ENCODE measurements around the gene KCNC1.

KCNC1 gene

DNA sequence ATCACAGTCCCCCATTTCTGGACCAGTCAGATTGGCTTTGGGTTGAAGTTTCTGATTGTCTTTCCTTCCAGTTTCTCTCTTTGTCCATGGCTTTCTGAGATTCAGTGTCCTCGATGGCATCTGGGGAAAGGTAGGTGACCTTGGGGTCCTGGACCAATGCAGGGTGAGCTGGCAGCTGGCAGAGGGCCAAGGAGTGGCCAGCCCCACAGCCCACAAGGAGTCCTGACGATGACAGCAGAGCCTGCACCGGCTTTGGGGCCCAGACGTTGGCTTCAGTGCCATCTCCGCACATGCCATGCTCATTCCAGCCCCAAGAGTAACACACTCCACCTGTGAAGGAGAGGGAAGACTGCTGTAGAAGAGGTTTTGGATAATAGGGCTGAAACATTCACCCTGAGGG lies 53.5 kb downstream of the KCNC1 start:
- DNase-seq (ENCODE audit: low read depth in 4 of 4, low spot score in 1 of 4): no peak

DNA sequence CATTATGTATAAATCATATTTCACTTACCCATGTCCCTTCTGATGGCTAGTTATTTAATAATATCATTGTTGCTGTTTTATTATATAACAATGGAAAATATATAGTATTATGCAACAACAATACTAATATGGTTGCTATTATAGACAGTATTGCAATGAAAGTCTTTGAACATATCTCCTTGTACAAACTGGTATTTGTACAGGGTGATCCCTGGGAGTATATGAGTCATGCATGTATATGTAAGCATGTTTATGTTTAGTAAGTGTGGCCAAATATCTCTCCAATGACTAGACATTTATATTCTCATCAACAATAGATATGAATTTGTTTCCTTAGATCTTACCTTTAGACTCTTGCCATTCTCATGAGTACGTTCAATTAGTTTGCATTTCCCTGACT lies 55.9 kb downstream of the KCNC1 start:
- no peak for DNase-seq (ENCODE audit: low read depth in 4 of 4, low spot score in 1 of 4)

DNA sequence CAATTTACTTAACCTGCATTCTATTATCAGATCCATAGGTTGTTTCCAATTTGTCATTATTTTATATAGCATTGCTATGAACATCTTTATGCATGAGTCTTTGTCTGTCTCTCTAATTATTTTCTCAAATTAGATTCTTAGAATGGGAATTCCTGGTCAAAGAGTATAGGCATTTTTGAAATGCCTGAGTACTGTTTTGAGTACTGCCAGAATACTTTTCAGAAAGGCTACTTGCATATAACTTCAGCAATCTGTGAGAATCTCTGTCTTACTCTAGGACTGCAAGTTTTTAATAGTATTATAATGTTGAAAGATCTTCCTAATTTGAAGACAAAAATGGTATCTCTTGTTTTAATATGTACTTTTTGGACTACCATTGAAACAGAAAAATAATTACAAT lies 56.6 kb downstream of the KCNC1 start:
- no peak for DNase-seq (ENCODE audit: low read depth in 4 of 4, low spot score in 1 of 4)

DNA sequence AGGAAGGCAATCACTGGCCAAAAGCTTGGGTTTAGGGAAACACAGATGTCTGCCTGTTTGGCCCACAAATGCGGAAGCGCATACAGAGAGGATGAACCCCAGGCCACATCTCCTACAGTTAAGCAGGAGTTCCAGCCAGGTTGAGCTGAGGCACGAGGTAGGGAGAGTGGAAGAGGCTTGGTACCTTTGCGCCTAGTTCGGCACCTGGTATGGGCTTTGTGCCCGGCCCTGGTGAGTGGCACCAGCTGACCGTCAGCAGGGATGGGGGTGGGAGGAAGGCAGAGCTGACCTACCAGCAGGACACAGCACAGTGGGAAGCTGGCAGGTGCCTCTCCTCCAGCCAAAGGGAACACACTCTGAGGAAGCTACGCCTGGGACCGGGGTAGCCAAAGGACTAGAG lies 57.6 kb downstream of the KCNC1 start:
- DNase-seq (ENCODE audit: low read depth in 4 of 4, low spot score in 1 of 4): no peak

DNA sequence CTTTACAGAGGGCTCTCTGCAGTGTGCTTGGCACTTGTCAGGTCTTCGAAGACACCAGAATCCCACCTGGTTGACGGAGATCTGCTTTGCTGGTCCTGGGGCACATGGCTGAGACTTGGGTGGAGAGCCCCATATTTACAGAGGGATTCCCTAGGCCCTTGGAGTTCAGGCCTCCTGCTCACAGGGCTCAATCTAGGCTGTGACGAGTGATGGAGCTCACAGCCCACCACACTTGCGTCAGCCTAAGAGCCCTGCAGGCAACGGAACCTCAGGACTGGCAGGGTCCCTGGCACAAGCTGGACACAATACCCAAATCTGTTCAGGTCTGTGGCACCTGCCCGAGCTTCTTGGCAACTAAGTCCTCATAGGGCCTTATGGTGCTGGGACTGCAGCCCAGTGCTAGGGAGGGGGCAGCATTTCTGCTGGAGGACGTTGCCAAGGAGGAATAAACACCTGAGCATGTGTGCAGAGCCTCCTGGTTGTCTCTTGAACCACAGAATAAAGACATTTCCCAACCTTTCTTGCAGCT lies 59.1 kb downstream of the KCNC1 start:
- no peak for DNase-seq (ENCODE audit: low read depth in 4 of 4, low spot score in 1 of 4)

DNA sequence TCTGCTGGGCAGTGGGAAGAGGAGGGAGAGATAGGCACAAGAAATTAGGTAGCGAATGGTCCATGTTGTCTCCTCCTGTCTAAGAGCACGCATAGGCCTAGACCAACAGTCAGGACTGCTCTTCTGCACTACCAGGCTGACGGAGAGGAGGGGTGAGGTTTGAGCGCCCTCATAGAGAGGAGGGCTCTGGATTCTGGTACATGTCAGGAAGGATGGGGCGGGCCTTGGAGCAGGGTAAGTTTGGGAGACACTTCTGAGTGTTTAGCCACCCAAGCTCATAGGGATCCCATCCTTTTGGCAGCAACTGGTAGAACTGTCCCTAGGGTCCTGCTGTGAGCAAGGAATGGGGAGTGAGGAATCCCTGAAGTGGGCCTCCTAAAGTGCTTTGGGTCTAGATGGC lies 60.4 kb downstream of the KCNC1 start:
- no peak for DNase-seq (ENCODE audit: low read depth in 4 of 4, low spot score in 1 of 4)

DNA sequence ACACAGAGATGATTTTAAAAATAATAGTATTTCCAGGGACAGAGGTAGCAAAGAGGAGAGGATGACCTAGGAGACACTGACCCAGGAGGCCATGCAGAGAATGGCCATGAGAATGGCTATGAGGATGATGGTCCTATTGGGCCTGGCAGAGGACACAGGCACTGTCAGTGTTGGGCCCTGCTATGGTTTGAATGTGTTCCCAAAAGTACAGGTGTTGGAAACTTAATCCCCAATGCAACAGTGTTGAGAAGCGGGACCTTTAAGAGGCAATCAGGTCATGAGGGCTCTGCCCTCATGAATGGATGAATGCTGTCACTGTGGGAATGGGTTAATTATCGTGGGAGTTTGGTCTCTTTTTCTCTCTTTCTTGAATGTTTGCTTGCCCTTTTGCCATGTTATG lies 61.6 kb downstream of the KCNC1 start:
- DNase-seq (ENCODE audit: low read depth in 4 of 4, low spot score in 1 of 4): no peak

DNA sequence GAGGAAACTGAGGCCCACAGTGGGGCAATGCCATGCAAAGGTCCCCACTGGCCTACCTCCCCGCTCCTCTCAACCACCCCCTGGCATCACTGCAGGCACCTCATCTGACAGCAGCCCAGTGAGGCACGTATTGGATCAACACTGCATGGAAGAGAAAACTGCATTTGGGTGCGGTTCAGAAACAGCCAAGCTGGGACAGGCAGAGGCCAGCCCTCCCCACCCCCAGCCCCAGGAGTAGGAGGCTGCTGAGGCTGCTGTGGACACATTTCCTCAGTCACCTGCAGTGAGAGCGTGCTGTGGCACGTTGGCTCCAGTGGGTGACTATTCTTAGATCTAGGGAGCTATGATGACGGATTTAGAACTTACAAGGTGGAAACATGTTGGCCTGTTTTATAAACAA lies 63.7 kb downstream of the KCNC1 start:
- no peak for DNase-seq (ENCODE audit: low read depth in 4 of 4, low spot score in 1 of 4)

DNA sequence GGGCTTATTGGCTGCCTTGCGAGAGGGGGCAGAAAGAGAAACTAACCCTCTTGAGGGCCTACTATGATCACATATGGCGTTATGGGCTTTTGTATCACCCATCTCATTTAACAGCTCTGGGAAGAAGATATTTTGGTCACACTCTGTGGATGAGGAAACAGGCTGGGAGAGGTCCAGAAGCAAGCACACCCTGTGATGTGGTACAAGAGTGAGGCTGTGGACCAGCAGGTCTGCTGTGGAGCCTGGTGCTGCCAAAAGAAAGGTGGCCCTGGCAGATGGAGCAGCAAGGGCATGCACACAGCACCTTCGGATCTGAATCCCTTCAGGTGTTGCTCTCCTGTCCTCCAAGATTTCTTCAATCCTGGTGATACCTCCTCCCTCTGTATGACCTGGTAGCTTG lies 64.1 kb downstream of the KCNC1 start:
- no peak for DNase-seq (ENCODE audit: low read depth in 4 of 4, low spot score in 1 of 4)

DNA sequence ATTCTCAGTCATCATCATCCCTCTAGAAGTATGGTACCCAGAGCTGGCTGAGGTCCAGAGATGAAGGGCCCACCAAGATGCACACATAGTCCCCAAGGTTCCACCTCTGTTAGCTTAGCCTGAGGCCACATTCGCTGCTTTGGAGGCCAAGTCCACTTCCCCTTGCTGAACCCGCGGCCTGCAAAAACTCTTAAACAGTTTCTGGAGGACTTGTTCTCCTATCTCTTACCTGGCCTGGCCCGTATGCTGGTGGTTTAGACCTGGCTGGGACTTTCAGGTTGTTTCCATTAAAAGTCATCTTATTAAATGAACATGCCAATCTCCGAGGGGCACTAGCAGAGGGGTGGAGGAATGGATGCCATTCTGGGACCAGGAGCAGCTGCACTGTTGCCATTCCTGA lies 64.6 kb downstream of the KCNC1 start:
- no peak for DNase-seq (ENCODE audit: low read depth in 4 of 4, low spot score in 1 of 4)

DNA sequence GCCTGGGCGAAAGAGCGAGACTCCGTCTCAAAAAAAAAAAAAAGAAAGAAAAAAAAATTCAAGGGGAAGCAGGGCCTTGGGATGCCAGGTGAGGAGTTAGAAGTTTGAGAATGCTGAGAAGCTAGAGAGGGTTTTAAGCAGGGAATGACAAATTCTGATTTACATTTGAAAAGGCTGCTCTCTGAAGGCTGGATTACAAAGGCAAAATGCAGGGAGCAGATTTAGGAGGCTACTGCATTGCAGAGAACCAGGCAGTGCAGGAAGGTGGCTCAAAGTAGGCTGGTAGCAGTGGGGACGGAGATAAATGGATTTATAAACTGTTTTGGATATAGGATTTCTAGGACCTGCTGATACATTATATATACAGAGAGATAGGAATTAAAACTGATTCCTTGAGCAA lies 66.6 kb downstream of the KCNC1 start:
- DNase-seq (ENCODE audit: low read depth in 4 of 4, low spot score in 1 of 4): no peak

DNA sequence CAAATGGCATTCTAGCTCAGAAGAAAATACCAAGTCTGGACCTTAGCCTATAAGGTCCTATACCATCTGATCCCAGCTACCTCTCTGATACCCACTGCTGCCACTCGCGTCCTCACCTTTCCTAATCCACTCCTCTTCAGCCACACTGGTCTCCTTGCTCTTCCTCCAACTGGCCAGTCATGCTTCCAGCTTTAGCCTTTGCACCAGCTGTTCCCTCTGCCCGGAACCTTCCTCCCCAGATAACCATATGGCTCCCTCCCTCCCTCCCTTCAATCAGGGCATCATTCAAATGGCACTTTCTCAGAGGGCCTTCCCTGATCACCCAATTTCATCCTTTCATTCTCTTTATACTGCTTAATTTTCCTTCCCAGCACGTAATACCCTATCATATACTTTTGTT lies 67.9 kb downstream of the KCNC1 start:
- no peak for DNase-seq (ENCODE audit: low read depth in 4 of 4, low spot score in 1 of 4)

DNA sequence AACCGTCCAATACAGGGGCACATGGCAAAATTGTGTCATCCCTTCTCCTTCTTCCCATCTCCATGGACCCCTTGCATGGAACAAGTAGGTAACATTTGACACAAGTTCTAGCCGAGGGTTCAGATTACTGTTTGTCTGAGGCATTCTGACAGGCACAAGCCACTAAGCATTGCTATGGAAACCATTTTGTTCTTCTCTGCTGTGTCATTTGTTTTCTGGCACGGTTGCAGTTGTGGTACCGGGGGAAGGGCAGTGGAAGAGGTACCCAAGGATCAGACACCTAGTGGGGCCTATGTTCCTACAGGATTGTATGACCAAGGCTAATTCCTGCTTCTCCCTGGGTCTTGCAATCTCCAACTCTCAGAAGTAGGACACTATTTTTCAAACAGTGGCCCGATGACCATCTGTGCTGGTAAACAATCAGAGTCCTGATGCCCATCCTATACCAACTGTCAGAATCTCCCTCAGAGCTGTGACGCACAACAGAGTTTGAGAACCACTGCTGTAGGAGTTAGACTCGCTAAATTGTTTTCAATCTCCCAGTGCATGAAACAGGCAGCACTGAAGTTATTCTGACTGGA lies 69.3 kb downstream of the KCNC1 start:
- no peak for DNase-seq (ENCODE audit: low read depth in 4 of 4, low spot score in 1 of 4)

DNA sequence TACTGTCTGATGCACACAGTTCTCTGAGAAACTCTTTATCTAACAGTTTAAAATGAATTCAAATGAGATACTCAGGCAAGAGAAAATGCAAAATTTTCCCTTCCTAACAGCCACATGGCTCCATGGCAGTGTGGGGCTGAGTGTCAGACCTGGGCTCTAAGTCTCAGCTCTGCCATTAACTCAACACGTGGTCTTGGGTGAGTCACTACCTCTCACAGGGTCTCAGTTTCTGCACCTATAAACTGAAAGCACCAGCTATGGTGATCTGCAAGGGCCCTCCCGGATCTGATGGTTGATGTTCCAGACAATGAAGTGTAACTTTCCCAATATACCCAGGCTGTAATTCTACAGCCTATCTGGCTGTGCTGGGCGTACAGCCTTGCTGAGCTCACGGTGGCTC lies 70.5 kb downstream of the KCNC1 start:
- DNase-seq (ENCODE audit: low read depth in 4 of 4, low spot score in 1 of 4): no peak

DNA sequence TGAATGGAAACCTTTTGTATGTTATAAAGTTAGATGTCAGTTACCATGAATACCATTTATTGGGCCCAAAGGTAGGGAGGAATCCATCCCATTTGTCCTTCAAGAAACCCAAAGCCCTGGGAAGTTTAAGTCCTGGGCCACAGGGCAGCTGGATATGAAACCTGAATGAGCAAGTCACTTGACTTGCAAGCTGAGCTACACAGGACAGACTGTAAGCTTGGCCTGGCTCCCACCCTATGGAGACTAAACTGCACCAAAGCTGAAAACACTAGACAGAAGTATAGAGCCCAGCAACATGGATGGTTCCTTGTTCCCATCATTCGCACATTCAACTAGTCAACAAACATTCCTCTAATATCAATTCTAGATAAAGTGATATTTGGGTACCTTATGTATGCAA lies 71.3 kb downstream of the KCNC1 start:
- no peak for DNase-seq (ENCODE audit: low read depth in 4 of 4, low spot score in 1 of 4)

DNA sequence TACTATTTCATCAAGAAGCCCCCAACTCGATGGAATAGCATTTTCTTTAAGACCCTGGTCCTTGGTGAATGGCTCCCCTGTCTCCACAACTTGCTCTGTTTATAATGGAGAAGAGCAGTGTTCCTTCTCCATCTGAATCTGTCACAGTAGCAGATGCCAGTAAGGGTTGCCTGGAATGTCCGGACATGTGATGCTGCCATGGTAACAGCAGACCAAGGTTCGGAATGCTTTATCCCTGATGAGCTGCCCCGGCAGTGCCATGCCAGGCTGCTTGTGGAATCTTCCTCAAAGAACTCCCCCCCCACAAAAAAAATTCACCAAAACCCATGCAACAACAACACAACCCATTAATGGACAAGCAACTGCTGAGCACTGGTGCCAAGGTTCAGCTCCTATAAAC lies 72.5 kb downstream of the KCNC1 start:
- DNase-seq (ENCODE audit: low read depth in 4 of 4, low spot score in 1 of 4): no peak

DNA sequence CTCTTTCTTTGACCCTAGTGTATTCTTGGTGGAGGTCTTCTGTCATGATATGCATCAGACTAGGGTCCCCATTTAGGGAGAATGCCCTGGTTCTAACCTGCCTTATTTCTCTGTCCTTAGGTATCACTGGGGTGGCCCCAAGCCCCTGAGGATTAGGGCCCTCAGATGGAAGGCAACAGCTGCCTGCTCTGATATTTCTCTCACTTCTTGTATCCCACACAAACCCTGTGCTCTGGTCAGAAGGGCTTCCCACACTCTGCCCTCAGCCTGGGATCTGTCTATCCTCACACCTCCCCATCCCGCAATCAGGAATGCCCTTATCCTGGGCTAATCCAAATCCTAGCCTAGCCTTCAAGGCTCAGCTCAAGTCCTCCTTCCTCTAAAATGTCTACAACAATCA lies 75.5 kb downstream of the KCNC1 start:
- no peak for DNase-seq (ENCODE audit: low read depth in 4 of 4, low spot score in 1 of 4)

DNA sequence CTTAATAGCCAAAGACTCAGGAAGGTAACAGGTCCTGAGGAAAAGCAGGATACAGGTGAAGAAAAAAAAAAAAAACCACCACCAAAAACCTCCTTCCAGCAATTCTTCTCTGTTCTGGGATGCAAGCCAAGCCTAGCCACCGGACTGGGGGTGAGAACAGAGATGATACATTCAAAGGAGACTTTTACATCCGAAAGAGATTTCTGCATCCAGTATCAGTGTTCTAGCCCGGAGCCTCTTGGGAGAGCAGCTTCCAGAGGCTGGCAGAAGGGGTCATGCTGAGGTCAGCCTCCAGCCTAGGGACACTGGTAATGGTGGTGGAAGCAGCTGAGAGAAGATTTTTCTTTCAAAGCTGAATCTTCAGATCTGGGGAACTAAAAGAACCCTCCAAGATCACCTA lies 76.2 kb downstream of the KCNC1 start:
- no peak for DNase-seq (ENCODE audit: low read depth in 4 of 4, low spot score in 1 of 4)

DNA sequence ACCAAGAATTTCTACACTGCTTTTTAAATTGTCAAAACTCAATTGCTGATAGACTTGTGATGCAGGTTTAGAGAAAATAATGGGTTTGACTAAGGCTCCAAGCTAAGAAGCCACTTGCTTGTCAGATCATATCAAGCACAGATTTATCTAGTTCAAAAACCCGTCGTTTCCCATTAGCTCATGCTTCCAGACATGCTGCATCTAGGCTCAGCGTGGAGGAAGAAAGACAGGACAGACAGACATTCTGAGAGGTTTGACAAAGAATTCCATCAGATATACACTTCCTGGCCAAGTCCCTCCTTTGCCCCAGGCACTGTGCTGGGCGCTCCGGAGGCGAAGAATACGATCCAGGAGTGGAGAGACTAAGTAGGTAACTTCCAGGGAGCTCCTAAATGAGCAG lies 76.8 kb downstream of the KCNC1 start:
- no peak for DNase-seq (ENCODE audit: low read depth in 4 of 4, low spot score in 1 of 4)

DNA sequence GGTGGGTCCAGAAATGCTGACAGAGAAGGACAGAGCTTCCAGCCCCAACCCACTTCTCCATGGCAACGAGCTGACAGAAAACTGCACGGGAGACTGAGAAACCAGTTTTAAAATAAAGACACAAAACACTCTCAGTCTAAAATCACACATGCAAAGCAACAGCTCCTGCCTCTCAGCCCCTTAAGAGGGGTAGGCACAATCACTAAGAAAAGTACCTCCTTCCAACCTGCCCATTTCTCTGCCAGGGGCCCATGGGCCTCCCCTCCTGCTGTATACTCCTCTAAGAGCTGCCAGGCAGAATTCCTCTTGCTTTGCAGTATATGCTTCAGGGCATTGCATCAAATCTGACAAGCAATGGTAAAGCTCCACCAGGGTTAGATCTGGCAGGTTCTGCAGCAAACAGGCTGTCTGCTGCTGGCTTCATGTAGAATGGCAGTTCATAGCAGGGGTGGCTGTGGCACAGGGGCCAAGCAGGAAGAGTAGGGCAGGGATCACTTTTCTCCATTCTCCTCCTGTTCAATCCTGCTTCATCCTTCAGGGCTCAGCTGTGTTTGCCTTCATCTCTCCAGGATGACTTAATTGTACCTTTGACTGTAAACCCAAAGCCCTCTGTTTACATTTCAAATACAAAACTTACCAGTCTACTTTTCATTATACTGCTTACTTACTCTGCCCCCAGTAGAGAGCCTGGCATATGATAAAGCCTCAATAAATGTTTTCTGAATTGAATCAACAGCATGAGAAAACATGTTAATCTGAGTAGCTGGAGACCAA lies 77.7 kb downstream of the KCNC1 start:
- no peak for DNase-seq (ENCODE audit: low read depth in 4 of 4, low spot score in 1 of 4)

DNA sequence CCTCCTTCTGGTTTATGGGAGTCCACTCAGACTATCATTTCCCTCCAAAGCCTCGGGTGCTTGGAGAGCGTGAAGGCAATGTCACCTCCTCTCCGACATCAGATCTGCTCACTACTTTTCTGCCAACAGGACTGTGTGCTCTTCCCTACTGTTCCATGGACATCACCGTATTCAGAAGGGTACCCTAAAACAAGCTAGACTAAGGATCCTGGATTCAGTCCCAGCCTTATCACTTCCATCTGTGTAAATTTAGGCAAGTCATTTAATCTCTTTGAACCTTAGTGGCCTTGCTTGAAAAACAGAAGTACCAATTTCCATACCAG lies 78.2 kb downstream of the KCNC1 start:
- DNase-seq (ENCODE audit: low read depth in 4 of 4, low spot score in 1 of 4): no peak

DNA sequence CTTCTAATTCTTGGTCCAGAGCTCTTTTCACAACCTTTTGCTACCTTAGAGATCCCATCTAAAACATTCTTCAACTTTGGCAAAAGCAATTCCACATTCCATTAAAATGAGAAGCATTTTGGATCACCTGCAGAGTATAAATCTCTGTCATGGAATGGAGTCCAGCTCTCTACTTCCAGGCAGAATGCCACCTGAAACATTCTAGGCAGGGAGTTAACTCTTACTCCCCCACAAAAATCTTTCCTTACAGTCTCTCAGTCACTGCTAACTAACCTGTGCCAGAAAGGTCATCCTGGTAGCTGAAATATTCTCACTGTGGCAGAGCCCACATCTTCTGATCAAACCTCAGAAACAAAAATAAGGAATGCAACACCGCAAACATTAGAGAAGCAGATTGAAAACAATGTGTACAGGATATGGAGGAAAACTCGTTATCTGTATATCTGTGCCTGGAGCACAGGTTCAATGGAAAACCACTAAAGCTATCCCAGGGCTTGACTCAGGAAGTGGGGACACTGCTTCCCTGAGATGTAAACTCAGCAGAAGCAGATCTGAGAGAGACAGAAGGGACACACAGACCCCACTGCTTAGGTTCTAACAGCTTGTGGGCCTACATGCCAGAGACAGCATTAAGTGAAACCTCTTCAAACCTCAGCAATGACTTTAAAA lies 78.9 kb downstream of the KCNC1 start:
- DNase-seq (ENCODE audit: low read depth in 4 of 4, low spot score in 1 of 4): no peak

DNA sequence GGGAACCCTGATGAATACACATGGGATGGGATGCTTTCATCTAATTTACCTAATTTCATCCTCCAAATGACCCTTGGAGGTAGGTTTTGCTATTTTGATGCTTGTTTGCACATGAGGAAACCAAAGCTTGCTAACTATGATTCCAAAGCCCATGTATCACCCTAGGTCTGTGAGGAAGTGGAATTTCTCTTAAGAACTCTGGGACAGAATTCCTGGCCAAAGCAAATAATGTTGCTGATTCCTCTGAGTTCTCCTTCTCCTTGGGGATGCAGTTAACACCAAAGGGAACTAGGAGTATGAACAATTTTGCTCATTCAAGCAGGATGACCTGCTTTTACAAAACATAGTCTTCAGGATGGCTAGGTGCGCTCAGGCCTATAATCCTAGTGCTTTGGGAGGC lies 80.0 kb downstream of the KCNC1 start:
- no peak for DNase-seq (ENCODE audit: low read depth in 4 of 4, low spot score in 1 of 4)
